NCI-H2029 (cell line): ENCODE measurements around the gene DMD.

ENCODE experiments used
- DNase-seq: peaks from one replicate; lab custom pipeline; 2025; lab: John Stamatoyannopoulos, UW

DMD gene

GRCh38 chrX:32483534-32484136 is 727.7 kb downstream of the DMD start:
- DNase-seq, result no peak

- DNase-seq, result no peak
Observed at GRCh38 chrX:32480019-32480418, 731.3 kb downstream of the DMD start.

GRCh38 chrX:32472364-32472763 is 739.0 kb downstream of the DMD start:
- DNase-seq, result no peak

GRCh38 chrX:32455704-32456103 is 755.6 kb downstream of the DMD start:
- no peak for DNase-seq

- no peak for DNase-seq
Observed at GRCh38 chrX:32451954-32452695, 759.2 kb downstream of the DMD start.

GRCh38 chrX:32448945-32449344 is 762.4 kb downstream of the DMD start:
- no peak for DNase-seq

GRCh38 chrX:32448320-32448719 is 763.0 kb downstream of the DMD start:
- DNase-seq, result no peak

GRCh38 chrX:32447640-32448039 is 763.7 kb downstream of the DMD start:
- no peak for DNase-seq

- no peak for DNase-seq
Observed at GRCh38 chrX:32443841-32444240, 767.5 kb downstream of the DMD start.

- no peak for DNase-seq
Observed at GRCh38 chrX:32421266-32421665, 790.1 kb downstream of the DMD start.

- DNase-seq, result no peak
Observed at GRCh38 chrX:32408389-32408788, 803.0 kb downstream of the DMD start.

GRCh38 chrX:32397562-32398216 is 813.7 kb downstream of the DMD start:
- no peak for DNase-seq

GRCh38 chrX:32395878-32396277 is 815.5 kb downstream of the DMD start:
- DNase-seq, result no peak

- no peak for DNase-seq
Observed at GRCh38 chrX:32392655-32393054, 818.7 kb downstream of the DMD start.

- no peak for DNase-seq
Observed at GRCh38 chrX:32370456-32371205, 840.7 kb downstream of the DMD start.

GRCh38 chrX:32293962-32294700 is 917.2 kb downstream of the DMD start:
- no peak for DNase-seq

- no peak for DNase-seq
Observed at GRCh38 chrX:32289356-32289755, 922.0 kb downstream of the DMD start.

- DNase-seq, result no peak
Observed at GRCh38 chrX:32281853-32282252, 929.5 kb downstream of the DMD start.

- DNase-seq, result no peak
Observed at GRCh38 chrX:32280921-32281320, 930.4 kb downstream of the DMD start.

GRCh38 chrX:32280489-32280888 is 930.9 kb downstream of the DMD start:
- no peak for DNase-seq

GRCh38 chrX:32276153-32276552 is 935.2 kb downstream of the DMD start:
- no peak for DNase-seq

GRCh38 chrX:32269866-32270265 is 941.5 kb downstream of the DMD start:
- no peak for DNase-seq
